ENCODE data around the gene CADM3.

CADM3 gene, protein sequence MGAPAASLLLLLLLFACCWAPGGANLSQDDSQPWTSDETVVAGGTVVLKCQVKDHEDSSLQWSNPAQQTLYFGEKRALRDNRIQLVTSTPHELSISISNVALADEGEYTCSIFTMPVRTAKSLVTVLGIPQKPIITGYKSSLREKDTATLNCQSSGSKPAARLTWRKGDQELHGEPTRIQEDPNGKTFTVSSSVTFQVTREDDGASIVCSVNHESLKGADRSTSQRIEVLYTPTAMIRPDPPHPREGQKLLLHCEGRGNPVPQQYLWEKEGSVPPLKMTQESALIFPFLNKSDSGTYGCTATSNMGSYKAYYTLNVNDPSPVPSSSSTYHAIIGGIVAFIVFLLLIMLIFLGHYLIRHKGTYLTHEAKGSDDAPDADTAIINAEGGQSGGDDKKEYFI

DNA sequence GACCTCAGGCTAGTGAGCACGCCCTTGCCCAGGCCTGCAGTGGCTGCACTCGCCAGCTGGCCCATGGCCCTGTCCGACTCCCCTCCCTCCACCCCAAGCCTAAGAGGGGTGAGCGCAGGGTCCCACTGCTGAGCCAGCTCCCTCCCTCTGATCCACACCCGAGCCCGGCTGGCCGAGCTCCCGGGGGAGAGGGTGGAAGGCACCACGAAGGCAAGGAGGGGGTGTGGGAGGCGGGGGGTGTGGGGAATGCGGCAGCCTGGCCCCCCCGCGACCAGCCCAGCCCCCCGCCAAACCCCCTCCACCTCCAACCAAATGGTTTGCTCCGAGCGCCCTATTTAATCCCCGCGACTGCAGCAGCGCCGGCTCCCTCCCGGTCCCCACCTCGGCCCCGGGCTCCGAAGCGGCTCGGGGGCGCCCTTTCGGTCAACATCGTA, at the start of gene CADM3:
Gene CADM3 (plus strand): TSS at position 362 of the 434 bp plus-strand sequence. CDS start 151 bp downstream, outside the sequence.
- DNase-seq (ENCODE audit: low spot score), result peak; percentile 82

DNA sequence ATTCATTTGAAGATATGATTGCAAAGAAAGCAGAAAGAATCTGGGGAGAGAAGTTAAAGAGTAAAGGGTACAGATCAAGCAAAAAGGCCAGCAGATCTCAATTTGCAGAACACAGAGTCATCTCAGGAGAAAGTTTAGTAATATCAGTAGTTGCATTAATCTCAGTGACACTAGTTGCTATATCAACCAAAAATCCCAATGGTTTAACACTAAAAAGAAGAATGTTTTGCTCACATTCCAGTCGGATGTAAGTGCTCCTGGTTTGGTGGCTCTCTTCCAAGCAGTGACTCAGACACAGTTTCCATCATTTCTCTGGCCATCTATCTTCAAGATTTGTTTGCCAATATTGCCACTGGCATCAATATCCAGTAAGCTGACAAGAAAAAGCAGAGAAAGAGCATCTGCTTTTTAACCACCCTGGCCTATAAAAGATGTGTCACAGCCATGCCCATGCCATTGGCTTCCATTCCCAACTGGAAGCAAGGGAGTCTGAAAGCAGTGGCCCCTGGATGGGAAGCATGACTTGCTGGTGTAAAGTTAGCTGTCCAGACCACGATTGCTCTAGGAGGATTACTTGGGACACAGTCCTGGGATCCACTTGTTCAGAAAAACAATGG, 49.3 kb upstream of the CADM3 start:
- DNase-seq (ENCODE audit: low spot score), result no peak

DNA sequence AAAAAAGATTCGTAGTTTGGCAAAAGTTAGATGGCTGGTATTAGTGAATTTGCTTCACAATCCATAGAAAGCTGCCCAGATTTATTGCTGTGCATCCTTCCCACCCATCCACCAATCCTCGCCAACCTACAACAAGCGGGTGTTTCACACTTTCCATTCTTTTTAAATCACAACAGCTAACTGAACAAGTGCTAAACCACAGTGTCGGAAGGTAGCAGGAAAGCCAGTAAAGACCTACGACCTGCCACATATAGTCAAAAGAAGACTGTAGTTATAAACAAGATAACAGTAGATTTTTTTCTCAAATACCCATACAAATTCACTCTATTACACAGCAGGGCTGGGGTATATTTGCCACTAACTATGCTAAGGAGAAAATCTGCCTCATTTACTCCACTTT, 47.8 kb upstream of the CADM3 start:
- no peak for DNase-seq (ENCODE audit: low spot score)

DNA sequence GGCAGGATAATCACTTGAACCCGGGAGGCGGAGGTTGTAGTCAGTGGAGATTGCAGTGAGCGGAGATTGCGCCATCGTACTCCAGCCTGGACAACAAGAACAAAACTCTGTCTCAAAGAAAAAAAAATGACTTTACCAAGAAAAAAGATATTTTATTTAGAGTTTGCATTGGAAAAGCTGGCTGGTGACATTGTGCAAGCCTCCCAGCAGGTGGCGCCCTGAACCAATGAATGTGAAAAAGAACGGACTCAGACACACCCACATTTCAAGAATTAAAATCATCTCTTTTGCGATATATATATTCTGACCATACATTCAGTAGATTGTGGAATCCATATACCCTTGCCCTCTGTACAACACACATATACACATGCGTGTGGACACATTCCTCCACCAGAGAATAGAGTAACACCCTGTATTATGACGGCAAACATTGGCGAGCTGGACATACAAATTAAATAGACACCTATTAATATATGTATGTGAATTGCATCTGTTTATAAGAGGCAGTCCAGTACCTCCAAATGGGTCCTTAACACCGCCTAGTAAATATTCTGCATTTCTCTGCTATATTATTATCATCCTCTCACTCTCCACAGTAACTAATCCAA, 39.0 kb upstream of the CADM3 start:
- peak; percentile 77 for DNase-seq (ENCODE audit: low spot score)

DNA sequence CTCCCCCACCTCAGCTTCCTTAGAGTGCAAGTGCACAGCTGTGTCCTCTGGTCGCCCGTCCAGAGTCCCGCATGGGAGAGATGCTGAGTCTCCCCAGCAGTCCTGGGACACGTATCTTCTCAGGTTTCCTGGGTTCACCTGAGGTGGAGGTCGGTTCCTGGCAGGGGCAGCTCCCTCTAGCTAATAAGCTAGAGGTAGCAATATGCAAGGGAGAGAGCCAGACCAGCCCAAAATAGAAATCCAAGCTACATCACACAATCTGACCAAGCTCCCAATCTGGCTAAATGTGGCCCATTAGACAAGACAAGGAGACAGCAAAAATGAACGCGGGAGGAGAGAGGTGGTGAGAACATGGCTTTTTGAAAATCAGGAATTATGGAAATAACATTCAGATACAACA, 30.9 kb upstream of the CADM3 start:
- no peak for DNase-seq (ENCODE audit: low spot score)

DNA sequence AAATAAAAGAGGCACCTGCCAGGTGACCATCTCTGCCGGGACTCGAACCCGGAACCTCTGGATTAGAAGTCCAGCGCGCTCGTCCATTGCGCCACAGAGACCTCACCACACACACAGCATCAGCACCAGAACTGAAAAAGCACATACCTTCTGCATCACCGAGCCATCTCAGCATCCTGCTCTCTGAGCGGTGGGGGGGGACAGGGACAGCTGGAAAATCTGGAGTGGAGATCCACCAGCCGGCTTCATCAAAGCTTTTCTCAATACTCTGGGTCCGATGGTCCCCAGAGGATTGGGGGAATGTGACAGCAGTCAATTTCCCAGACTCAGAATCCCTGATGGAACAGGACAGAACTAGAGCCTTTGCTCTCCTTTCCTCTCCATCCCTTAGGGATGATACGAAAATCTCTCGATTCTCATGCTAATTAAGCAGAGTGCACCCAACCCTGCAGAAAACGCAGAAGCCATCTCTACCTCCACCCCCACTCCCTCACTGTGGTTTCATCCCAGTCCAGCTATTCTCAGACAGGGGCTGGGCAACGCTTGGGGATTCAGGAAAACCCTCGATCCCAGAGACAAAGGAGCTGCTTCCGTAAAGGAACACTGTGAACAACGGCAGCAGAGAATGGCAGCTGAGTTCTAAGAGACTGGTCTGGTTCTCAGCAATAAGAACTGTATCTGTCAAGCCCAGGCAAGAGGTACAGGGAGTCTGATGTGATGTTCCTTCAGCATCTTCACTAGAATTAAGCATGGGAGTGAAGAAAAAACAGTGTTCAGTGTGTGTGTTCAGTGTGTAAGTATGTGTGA, 29.6 kb upstream of the CADM3 start:
- DNase-seq (ENCODE audit: low spot score), result peak; percentile 69

DNA sequence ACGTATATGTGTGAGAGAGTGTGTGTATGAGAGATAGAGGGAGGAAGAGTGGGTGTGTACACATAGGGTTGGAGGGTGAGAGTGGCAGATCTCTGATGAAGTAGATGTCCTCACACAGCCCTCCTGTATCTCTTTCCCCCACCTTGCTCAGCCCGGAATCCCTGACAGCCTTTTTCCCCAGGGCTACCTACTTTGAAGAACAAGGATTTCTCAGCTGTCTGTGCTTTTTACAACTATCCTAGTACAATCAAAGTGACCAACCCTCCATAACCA, 29.1 kb upstream of the CADM3 start:
- no peak for DNase-seq (ENCODE audit: low spot score)

DNA sequence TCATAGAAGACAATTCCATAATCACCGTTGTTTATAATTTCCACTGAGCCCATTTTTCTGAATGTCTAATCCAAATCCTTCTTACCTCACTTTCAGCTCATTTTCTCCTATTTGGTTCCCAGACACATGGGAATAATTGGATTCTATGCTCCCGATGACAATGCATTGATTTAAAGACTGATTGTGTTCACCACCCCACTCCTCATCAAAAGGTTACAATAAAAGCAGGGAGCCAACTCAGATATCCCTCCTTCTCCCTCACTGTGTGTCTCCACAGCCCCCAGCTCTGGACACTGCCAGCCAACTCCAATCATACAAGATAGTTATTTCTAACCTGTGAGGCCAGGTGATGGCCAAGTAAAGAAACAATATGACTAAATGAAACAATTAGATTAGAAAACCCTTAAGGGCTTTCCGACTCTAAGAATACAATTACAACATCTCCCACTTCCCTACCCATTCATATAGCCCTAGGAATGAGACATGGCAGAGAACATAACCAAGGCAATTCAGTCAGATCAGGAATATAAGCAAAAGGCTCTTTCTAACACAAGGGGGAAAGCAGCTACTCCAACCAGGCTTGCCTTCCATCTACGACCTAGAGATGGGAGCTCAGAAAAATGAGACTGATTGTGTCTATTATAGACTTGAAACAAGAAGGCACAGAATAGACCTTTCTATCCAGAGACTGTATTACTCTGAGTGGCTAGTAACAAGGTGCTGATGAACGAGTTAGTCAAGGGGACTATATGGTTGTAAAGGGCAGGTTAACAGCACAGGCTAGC, 28.5 kb upstream of the CADM3 start:
- DNase-seq (ENCODE audit: low spot score), result no peak

DNA sequence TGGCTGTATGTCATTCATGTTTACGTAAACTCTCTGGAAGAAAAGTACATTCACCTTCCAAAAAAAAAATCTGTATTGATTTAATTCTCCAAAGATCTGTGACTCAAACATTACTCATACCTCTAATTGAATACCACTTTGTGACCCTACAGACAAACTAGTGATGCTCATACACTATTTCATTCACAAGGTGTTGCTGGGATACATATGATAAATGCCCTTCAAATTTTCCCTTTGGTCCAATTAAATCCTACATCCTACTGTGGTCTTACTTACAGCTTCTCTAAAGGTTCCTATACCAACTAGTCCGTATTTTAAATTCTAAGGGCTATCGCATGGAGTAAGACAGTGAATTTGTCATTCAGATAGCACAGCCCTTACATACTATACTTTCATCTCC, 26.8 kb upstream of the CADM3 start:
- no peak for DNase-seq (ENCODE audit: low spot score)

DNA sequence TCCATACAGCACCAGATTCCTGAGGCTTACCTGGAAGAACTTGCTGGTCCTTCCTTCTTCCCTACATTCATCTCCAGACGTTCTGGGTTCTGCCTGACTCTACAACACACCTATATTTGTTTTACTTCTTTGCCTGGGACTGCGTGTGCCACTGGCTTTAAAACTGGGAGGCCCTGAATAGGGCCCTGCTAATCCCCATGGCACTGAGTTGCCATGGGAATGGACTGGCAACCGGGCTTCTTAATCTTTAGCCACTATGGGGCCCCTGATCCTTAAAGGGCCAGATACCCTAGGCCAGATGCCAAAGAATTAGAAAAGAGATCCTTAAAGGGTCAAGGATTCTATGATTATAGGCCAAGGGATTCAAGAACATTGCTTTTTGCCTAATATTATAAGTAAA, 24.4 kb upstream of the CADM3 start:
- no peak for DNase-seq (ENCODE audit: low spot score)

DNA sequence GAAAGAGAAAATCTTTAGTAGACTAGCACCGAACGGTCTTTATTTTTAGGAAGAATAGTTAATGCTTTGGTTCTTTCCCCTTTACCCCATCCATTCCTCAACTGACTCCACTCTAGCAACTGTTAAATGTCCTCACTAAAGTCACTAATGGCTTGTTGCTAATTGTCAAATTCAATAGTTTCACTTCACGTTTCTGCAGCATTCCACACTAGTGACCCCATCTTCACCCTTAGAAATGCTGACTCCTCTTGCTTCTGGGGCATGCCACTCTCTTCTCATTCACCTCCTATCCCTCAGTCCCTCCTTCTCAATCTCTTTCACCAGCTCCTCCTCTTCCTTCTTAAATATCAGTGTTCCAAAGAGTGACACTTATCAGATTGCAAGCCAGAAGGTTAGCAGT, 19.4 kb upstream of the CADM3 start:
- no peak for DNase-seq (ENCODE audit: low spot score)

DNA sequence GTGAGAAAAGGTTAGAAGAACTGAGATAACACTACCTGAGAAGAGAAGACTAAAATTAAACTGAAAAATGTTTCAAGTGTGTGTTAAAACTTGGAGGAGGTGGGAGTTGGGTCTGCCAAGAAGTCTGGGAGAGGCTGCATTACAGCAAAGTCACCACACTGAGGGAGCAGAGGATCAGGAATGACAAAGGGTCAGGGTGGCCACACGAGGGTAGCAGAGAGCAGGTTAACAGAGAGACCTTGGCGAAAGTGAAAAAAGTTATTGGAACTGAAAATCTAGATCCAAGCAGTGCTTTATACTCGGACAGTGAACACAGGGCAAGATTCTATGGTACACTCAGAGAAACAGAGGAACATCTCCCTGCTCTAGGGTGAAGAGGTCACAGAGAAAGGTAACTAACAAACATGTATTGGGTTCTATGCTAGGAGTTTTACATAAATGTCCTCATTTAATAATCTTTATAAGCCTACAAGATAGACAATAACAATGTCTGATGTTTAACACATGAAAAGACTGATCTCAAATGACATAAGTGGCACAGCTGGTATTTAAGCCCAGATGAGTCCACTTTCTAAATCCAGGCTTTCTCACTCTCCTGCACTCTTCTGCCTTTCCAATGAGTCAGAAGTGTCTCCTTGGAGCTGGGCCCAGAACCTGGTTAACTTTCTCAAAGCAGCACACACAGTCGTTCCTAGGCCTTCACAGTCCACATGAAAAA, 10.3 kb upstream of the CADM3 start:
- DNase-seq (ENCODE audit: low spot score), result peak; percentile 77

DNA sequence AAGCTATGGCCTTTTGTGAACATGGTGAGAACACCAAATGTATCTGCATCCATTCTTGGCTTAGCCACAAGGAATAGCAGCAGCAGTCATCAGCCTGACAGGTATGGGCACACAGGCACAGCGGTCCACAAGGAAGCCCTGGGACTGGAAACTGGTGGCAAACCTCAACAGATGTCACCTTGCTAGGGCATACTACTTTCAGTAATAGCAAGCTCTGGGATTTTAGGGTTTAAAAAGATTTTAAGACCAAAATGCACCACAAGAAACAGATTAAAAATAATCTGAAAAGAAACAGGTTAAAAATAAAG, 9.7 kb upstream of the CADM3 start:
- no peak for DNase-seq (ENCODE audit: low spot score)

DNA sequence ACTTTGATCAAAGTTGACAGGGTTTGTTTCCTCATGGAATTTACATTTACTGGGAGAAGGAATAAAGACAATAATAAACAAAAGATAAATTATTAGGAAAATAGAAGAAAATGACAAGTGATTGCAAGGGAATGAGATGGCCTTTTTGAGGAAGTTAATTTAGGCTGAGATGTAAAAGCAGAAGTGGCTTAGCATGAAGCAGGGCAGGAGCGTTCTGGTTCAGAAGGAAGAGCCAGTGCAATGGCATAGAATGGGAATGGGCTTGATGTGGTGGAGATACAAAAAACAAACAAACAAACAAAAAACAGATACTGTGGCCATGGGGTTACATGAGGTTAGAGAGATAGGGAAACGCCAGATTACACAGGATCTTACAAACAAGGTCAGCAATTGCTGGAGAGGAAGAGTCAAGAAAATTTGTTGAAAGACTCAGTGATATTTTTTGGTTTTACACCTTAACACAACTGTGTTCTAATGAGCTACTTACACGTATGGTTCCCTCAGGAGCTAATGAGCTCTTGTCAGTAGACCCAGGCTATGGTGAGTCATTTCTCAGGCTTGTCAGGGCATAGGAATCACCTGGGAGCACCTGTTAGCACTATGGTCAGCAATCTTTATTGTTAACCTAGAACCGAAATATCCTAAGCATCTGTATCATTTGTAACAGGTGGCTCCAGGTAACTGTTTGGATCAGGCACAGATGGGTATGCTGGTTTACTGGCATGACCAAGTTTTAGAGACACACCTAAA, 8.7 kb upstream of the CADM3 start:
- no peak for DNase-seq (ENCODE audit: low spot score)

DNA sequence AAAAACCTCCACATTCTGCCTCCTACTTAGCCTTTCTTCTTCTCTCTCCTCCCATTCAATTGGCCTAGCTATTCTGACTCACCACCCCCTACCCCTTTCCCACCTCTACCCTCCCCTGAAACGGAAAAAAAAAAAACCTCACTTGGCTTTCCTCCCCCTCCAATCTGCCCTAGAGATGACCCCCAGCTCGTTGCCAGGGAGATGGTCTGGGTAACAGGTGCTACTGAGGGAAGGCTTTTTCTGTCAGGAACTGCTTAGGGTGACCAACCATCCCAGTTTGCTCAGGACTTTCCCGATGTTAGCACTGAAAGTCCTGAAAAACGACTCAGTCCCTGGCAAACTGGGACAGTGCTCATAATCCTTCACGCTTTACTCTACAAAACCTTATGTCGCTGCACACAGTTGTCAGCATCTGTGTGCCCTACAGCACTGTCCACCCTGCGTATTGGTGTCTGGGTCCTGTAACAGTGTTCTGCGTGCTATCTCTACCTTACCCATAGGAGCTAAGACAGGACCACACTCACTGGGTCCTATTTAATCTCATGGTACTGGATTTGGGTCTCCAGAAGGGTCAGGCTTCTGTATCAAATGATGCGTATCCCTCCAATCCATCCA, 7.7 kb upstream of the CADM3 start:
- no peak for DNase-seq (ENCODE audit: low spot score)

DNA sequence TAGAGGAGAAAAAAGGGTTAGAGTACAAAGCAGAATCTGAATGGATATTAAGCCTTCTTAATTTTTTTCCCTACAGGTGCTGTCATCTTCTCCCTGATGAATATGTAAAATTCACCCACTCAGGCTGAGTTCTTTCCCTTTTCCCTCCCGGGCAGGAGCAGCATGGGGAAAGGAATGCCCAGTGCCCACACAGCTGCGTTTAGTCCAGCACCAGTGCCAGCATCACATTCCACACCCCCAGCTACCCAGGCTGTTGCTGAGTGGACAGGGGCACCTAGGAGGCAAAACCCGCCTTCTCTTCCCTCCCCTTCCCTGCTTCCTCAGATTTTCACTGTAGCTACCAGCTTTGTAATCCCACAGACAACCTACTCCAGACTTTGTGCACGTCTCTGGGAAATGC, 3.4 kb upstream of the CADM3 start:
- DNase-seq (ENCODE audit: low spot score), result no peak

DNA sequence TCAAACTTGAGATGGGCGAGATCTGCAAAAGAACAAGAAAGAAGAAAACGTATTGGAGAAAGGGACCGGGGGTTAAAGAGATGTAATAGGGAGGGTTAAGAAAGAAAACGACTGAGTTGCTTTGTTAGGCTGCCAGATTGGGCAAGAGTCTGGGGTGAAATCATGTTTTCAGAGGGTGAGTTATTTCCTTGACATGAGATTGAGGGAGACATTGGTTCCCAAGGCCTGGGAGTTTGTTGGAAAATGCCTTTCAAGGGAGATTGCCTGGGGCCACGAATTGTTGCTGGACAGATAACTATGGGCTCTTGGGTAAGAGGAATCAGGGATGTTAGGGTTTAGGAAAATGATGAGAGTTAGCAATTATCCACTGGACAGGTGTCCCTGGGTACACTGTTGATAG, 776 bp upstream of the CADM3 start:
- no peak for DNase-seq (ENCODE audit: low spot score)

DNA sequence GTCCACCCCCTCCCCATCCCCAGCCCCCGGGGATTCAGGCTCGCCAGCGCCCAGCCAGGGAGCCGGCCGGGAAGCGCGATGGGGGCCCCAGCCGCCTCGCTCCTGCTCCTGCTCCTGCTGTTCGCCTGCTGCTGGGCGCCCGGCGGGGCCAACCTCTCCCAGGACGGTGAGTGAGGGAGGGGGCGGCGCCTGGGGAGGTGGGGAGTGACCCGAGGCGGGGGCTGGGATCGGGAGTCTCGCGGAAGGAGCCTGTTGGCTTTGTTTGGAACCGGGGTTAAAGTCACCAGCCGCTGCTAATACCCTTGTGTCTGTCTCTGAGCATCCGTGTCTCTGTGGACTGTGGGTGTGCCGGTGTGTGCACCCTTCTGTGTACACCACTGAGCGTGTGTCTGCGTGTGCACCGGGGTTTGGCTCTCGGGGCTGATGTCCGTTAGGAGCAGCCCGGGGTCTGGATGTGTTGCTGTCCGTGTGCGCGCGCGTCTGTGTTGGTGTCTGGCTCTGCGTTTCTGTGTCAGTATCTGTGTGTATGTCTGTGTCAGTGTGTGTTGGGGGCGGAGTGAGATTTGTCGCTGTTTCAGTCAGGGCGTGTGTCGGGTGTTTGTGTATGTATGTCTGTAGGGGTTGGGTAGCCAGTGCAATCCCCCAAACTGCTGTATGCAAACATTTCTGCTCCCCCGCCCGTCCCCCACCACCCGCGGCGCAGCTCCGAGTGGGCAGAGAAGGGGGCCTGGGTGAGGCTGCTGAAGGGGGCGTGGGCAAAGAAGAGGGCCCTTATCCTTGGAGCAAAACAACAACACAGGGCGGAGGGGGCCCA, 480 bp downstream of the CADM3 start:
- DNase-seq (ENCODE audit: low spot score), result peak; percentile 75

DNA sequence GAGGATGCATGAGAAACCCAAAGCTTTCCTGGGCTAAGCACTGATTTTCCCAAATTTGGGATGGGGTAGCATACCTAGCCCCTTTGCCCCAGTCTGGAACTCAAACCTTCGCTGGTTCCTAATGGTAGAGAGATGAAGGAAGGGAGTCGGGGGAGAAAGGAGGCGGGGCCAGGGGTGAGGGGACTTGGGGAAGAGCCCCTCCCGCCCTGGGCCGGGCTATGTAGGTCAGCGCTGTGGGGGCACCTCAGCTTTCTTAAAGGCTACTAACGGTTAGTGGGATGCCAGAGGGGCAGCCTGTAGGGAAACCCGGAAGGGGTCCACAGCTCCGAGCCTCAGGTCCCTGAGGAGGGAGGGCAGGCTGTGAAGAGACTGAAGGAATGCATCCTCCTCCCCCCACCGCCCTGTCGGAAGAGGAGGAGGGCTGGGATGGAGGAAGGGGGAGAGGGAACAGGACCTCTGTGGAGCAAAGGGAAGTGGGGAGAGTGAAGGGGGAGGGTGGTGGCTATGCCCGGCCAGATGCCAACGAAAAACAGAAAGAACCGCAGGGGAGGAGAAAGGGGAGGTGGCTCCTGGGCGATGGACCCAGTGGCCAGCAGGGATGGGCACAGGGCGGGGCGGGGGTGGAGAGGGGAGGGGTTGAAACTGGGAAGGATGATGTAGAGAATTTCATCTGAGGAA, 1.3 kb downstream of the CADM3 start:
- peak; percentile 70 for DNase-seq (ENCODE audit: low spot score)

Data from iPS-NIHi11 (cell line).